Hypothalamus (tissue), 51 donors: ENCODE measurements around the gene RYR2.
"Not testable (repeated sequence)": the region's sequence is repeated elsewhere in the genome, so short reads cannot be mapped to it uniquely, and the experiment has no call there.

Experiments
- DNase-seq, 51 donors: peaks; one replicate each; lab custom pipeline; 2025; lab: John Stamatoyannopoulos, UW

RYR2 gene

GRCh38 chr1:237509748-237510147 is 467.8 kb downstream of the RYR2 start:
- no peak for DNase-seq

GRCh38 chr1:237525102-237525501 is 483.1 kb downstream of the RYR2 start:
- no peak for DNase-seq

- DNase-seq: no peak
Measured at GRCh38 chr1:237527761-237528160, 485.8 kb downstream of the RYR2 start.

GRCh38 chr1:237528545-237528944 is 486.6 kb downstream of the RYR2 start:
- no peak for DNase-seq

- no peak for DNase-seq
Measured at GRCh38 chr1:237539055-237539454, 497.1 kb downstream of the RYR2 start.

- DNase-seq: no peak
Measured at GRCh38 chr1:237542525-237543418, 500.8 kb downstream of the RYR2 start.

GRCh38 chr1:237553078-237553477 is 511.1 kb downstream of the RYR2 start:
- DNase-seq: no peak

- peak in 7 of 51 donors; percentile 0 to 31 (median 7) for DNase-seq
Measured at GRCh38 chr1:237556911-237557310, 514.9 kb downstream of the RYR2 start.

GRCh38 chr1:237562242-237562823 is 520.3 kb downstream of the RYR2 start:
- DNase-seq: peak in 1 of 51 donors; percentile 17

GRCh38 chr1:237565236-237565635 is 523.3 kb downstream of the RYR2 start:
- DNase-seq: no peak

GRCh38 chr1:237566581-237566980 is 524.6 kb downstream of the RYR2 start:
- no peak for DNase-seq

- no peak for DNase-seq
Measured at GRCh38 chr1:237568955-237569354, 527.0 kb downstream of the RYR2 start.

GRCh38 chr1:237570530-237570929 is 528.5 kb downstream of the RYR2 start:
- DNase-seq: no peak

GRCh38 chr1:237574536-237574935 is 532.6 kb downstream of the RYR2 start:
- DNase-seq: no peak

- no peak for DNase-seq
Measured at GRCh38 chr1:237578540-237578939, 536.6 kb downstream of the RYR2 start.

GRCh38 chr1:237580726-237581125 is 538.7 kb downstream of the RYR2 start:
- no peak for DNase-seq

- DNase-seq: no peak
Measured at GRCh38 chr1:237583270-237583669, 541.3 kb downstream of the RYR2 start.

- no peak for DNase-seq
Measured at GRCh38 chr1:237583756-237584155, 541.8 kb downstream of the RYR2 start.

- no peak for DNase-seq
Measured at GRCh38 chr1:237590386-237590785, 548.4 kb downstream of the RYR2 start.

GRCh38 chr1:237591353-237591752 is 549.4 kb downstream of the RYR2 start:
- no peak for DNase-seq

GRCh38 chr1:237603036-237603568 is 561.1 kb downstream of the RYR2 start:
- not testable (repeated sequence) for DNase-seq

- DNase-seq: no peak
Measured at GRCh38 chr1:237608433-237608832, 566.4 kb downstream of the RYR2 start.
